ENCODE data around the gene STYK1. TPM values are rescaled to one million over a fixed set of nuclear protein-coding genes. Genes with fewer than 3 reads are reported as not detected.

The STYK1 gene
- total RNA-seq, 4 donors from 2014 or later: 0.32 to 0.56 TPM; not detected in 2

GRCh38 chr12:10689146-10689545, 15.3 kb upstream of the STYK1 start:
- DNase-seq (ENCODE audit: low spot score): no peak
- ATAC-seq (ENCODE audit: low FRiP score): no peak
- no peak for TF ChIP-seq CTCF (IDR thresholded peaks at IDR 0.05)

GRCh38 chr12:10688042-10688441, 14.2 kb upstream of the STYK1 start:
- ATAC-seq (ENCODE audit: low FRiP score): no peak
- TF ChIP-seq CTCF (IDR thresholded peaks at IDR 0.05): no peak
- DNase-seq (ENCODE audit: low spot score): no peak

GRCh38 chr12:10672231-10672868, 1.5 kb downstream of the STYK1 start:
- no peak for TF ChIP-seq CTCF (IDR thresholded peaks at IDR 0.05)

GRCh38 chr12:10669533-10669932, 4.3 kb downstream of the STYK1 start:
- DNase-seq (ENCODE audit: low spot score) (no peak), ATAC-seq (ENCODE audit: low FRiP score) (no peak)
- TF ChIP-seq CTCF (IDR thresholded peaks at IDR 0.05): no peak

More at GRCh38 chr12:10672231-10672868, 1.5 kb downstream of the STYK1 start:
- ATAC-seq (ENCODE audit: low FRiP score) (no peak), DNase-seq (ENCODE audit: low spot score) (no peak)

- no peak for TF ChIP-seq CTCF (IDR thresholded peaks at IDR 0.05)
- DNase-seq (ENCODE audit: low spot score) (no peak), ATAC-seq (ENCODE audit: low FRiP score) (no peak)
Measured at GRCh38 chr12:10668526-10668925, 5.3 kb downstream of the STYK1 start.

- ATAC-seq (ENCODE audit: low FRiP score) (no peak), DNase-seq (ENCODE audit: low spot score) (no peak)
- no peak for TF ChIP-seq CTCF (IDR thresholded peaks at IDR 0.05)
Measured at GRCh38 chr12:10667581-10667980, 6.3 kb downstream of the STYK1 start.

- ATAC-seq (ENCODE audit: low FRiP score): no peak
- no peak for DNase-seq (ENCODE audit: low spot score)
- TF ChIP-seq CTCF (IDR thresholded peaks at IDR 0.05): no peak
Measured at GRCh38 chr12:10664499-10664898, 9.4 kb downstream of the STYK1 start.

Data from omental fat pad (tissue), 4 donors.